GM12892 (cell line): ENCODE data around the gene NFATC2.

ENCODE experiments used
- POLR2A ChIP-seq: IDR thresholded peaks from 2 replicates; pipeline ENCODE4 v1.6.1; 2011; ENCODE audit warnings: low read depth, low read length, control low read depth
- POLR2AphosphoS5 ChIP-seq: IDR thresholded peaks from 2 replicates; pipeline ENCODE4 v1.6.1; 2011; ENCODE audit warnings: low read depth, low read length, control low read depth

- no peak for TF ChIP-seq POLR2A
- no peak for TF ChIP-seq POLR2AphosphoS5
Measured at GRCh38 chr20:51383891-51384510, 158.5 kb downstream of the NFATC2 start.
